ENCODE results near the gene VPS11.

DNA sequence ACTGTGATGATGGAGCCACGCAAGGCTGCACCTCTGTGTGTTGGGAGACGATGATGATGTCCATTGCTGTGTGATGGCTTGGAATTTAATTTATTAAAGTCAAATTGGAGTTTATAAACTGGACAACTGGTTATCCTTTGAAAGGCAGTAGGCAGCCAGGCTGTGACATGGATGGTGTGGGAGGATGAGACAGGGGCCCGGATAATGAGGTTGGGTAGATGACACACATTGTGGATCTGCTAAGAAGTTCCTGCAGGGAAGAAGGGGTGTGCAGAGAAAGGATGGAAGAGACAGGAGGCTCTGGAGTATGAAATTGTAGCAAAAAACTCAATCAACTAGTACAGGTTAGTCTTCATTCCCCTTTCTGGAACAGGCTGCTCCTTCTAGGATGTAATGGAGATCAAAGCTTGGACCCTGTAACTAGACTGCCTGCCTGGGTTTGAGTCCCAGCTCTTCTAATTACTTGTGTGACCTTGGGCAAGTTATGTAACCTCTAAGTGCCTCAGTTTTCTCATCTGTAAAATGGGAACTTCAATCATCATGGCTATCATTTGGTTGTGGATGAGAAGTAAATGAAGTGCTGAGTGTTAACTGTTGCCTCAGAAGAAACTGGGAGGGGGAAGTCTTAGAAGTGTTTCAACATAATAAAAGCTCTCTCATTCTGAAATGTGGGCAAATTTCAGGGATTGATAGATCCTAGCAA, 49.5 kb downstream of the VPS11 start:
- TF ChIP-seq CTCF (IDR thresholded peaks at IDR 0.05) = no peak
- TF ChIP-seq POLR2A (IDR thresholded peaks at IDR 0.05) = no peak
- no peak for TF ChIP-seq POLR2AphosphoS5 (IDR thresholded peaks at IDR 0.05)
